ENCODE results near the gene HS3ST5.

- no peak for TF ChIP-seq CTCF (conservative IDR thresholded peaks at IDR 0.05)
- TF ChIP-seq EZH2 (IDR thresholded peaks at IDR 0.05; ENCODE audit: low read depth), result no peak
Observed at GRCh38 chr6:114218437-114219340, 124.1 kb downstream of the HS3ST5 start.

Measured in PC-9 (cell line).